ENCODE results near the gene DIP2B.

DNA sequence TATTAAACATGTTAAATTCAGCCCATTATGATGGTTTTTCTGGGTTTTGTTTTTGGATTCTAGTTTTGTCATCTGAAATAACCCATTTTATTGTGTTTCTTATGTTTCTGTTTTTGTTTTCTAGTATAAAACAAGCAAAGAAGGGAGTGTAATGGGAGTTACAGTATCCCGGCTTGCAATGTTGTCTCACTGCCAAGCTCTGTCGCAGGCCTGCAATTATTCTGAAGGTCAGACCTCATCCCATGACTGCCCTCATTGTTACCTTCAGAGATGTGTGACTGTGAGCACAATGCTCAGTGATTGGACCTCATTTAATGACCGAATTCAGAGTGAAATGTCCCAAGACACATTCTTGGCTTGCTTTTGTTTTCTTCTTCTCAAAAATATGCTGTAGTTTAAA, 186.1 kb downstream of the DIP2B start:
- no peak for TF ChIP-seq CTCF (conservative IDR thresholded peaks at IDR 0.05 in 1 of 2, IDR thresholded peaks at IDR 0.05 in 1 of 2; ENCODE audit: low read depth in 1 of 2, low read length in 2 of 2)
- no peak for TF ChIP-seq EZH2 (IDR thresholded peaks at IDR 0.05; ENCODE audit: low read length, missing control alignments)
